ENCODE data around the gene BCOR.

DNA sequence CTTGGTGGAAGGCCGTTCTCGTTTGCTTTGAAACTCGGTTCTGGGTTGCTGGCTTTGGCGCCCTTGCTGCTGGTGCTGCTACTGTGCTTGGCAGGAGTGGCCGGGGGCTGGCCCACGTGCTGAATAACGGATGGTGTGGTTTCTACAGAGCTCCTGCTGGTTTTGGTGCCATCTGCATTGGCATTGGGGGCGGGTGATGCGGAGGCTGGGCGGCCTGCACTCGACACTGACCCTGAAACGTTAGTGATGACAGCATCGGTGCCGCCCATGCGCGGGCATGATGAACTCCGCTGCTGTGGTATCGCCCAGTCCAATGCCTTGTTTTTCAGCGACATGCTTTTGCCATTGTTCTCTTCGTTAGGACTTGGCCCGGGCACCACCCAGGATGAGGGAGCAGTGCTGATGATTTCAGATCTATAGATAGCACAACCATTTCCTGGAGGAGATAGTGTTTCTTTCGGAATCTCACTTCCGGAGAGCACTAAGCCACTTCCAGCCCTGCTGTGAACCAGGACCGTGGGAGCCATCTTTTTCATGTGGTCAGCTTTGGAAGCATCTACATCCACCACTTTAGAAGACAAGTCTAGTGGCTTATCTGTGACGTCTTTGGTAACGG lies 24.2 kb downstream of the BCOR start:
- no peak for TF ChIP-seq EZH2 (IDR thresholded peaks at IDR 0.05; ENCODE audit: insufficient read depth, poor library complexity, severe bottlenecking)
- no peak for TF ChIP-seq EZH2phosphoT487 (IDR thresholded peaks at IDR 0.05; ENCODE audit: insufficient read depth, low read depth)

All from GM23248 (cell line).